ENCODE data around the gene MGAT5. TPM values are rescaled to one million over a fixed set of nuclear protein-coding genes. Genes with fewer than 3 reads are reported as not detected.

MGAT5 gene
- total and polyA plus RNA-seq, 8 donors, result 2.9 to 36.9 (median 19.6) TPM

DNA sequence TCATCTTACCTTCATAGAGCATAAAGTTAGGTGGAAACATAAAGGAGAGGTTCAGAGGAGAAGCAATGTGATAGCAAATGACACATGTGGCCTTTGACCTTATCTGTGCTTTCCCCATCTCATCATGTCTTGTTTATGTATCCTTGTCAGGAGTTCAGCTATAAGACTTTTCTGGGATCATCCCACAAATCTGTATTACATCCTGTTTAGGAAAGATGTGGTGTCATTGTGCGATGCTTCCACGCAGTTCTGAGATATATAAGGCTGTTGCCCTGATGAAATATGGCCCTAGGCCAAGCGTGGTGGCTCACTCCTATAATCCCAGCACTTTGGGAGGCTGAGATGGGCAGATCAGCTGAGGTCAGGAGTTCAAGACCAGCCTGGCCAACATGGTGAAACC is 15.5 kb upstream of the MGAT5 start:
- no peak overlapping the region for H3K4me3 ChIP-seq
- WGBS, 2 donors, result 63 to 79% methylated on average over 3 of the region's 3 CpGs
- no peak for FAIRE-seq
- intact Hi-C loops (cut with DNase I), result no loop called here
- DNase-seq, result no peak
- H3K9me3 ChIP-seq, result no peaks in the 10 kb centered on the region
- H3K36me3 ChIP-seq, result no peaks in the 10 kb centered on the region
- TF ChIP-seq, protein P1, sequence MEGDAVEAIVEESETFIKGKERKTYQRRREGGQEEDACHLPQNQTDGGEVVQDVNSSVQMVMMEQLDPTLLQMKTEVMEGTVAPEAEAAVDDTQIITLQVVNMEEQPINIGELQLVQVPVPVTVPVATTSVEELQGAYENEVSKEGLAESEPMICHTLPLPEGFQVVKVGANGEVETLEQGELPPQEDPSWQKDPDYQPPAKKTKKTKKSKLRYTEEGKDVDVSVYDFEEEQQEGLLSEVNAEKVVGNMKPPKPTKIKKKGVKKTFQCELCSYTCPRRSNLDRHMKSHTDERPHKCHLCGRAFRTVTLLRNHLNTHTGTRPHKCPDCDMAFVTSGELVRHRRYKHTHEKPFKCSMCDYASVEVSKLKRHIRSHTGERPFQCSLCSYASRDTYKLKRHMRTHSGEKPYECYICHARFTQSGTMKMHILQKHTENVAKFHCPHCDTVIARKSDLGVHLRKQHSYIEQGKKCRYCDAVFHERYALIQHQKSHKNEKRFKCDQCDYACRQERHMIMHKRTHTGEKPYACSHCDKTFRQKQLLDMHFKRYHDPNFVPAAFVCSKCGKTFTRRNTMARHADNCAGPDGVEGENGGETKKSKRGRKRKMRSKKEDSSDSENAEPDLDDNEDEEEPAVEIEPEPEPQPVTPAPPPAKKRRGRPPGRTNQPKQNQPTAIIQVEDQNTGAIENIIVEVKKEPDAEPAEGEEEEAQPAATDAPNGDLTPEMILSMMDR (IDR thresholded peaks at IDR 0.05), result no peak
- H3K27me3 ChIP-seq, result no peaks in the 10 kb centered on the region
- no peak overlapping the region for H3K27ac ChIP-seq
- no peak for ATAC-seq
- peaks cover 16 to 22% (median 20%) of the 10 kb centered on the region in 3 donors for H3K4me1 ChIP-seq

DNA sequence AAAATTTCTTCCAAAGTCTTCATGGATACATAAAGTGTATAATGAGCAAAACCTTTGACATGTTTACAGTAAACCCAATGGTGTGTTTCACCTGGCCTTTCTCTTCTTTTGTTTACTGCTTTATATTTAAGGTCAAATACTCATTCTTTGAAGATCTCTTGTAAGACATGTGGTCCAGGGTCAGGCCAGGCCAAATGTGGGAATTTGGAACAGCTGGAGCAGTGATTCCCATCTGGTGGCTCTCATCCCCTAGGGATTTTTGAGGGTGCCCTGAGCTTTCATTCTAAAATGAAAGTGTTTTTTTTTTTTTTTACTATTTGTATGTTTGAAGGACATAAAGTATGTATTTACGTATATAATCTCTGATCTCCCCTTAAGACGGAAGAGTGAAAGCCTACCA is 13.8 kb upstream of the MGAT5 start:
- Histone ChIP-seq H3K27me3 (no peaks in the 10 kb centered on the region), H3K4me3 (no peak overlapping the region), H3K27ac (no peak overlapping the region), H3K9me3 (no peaks in the 10 kb centered on the region), H3K36me3 (no peaks in the 10 kb centered on the region), H3K4me1 (peaks cover 3 to 5% (median 5%) of the 10 kb centered on the region in 3 donors)
- ATAC-seq (no peak), FAIRE-seq (no peak), DNase-seq (no peak)
- intact Hi-C loops (cut with DNase I), result loop anchor here in 2 of 3 donors (10.0 kb wide), 2 partner anchors 115 to 125 kb away; no protein-coding TSS in a partner anchor
- TF ChIP-seq, protein P1 (IDR thresholded peaks at IDR 0.05), result no peak
- WGBS, 2 donors, result 67 to 76% methylated on average over 2 of the region's 2 CpGs

DNA sequence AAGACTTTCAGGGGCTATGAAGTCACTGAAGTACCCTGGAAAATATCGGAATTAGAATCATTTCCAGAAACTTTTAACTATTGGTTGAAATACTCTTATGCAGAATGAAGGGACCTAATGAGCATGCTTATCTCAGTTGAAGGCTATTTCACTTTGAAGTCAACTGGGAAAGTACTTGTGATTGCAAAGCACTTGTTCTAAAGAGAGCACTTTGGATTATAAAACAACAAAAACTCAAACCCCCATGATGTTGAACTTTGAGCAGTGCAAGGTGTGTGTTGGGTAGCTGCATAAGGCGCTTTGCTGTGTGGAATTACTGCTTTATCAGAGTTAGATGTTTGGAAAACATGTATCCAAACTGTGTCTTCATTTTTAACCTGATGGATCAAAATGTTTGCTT is 12.0 kb upstream of the MGAT5 start:
- Histone ChIP-seq H3K9me3 (no peaks in the 10 kb centered on the region), H3K36me3 (no peaks in the 10 kb centered on the region), H3K27me3 (no peaks in the 10 kb centered on the region), H3K27ac (no peak overlapping the region), H3K4me1 (peaks cover 0 to 9% (median 4%) of the 10 kb centered on the region in 3 donors), H3K4me3 (no peak overlapping the region)
- FAIRE-seq, result no peak
- TF ChIP-seq, protein P1 (IDR thresholded peaks at IDR 0.05), result no peak
- ATAC-seq, result no peak
- 84% methylated on average over 2 of the region's 2 CpGs for WGBS, 2 donors
- intact Hi-C loops (cut with DNase I), result loop anchor here in 2 of 3 donors (10.0 kb wide), 2 partner anchors 117 to 127 kb away; no protein-coding TSS in a partner anchor
- DNase-seq, result no peak

DNA sequence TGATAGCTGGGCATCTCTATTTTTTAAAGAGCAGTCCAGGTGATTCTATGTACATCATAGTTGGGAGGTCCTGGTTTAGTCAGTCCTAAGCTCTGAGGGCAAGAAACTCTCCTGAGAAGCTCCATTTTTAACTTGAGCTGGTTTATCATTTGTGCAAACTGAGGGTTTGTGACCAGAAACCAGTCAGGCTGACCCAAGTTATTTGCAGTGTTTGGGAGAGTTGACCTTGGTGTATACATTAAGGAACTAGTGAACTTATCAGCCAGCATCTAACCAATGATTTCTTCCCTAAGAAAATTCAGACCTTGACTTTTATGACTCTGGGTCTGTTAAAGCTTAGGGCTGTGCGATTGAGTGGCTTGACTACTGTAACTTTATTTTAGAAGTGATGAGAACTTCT is 10.6 kb upstream of the MGAT5 start:
- TF ChIP-seq, protein P1 (IDR thresholded peaks at IDR 0.05), result no peak
- ATAC-seq, result no peak
- FAIRE-seq, result no peak
- Histone ChIP-seq H3K4me3 (no peak overlapping the region), H3K27ac (no peak overlapping the region), H3K4me1 (peaks cover 0 to 9% (median 4%) of the 10 kb centered on the region in 3 donors), H3K36me3 (no peaks in the 10 kb centered on the region), H3K27me3 (no peaks in the 10 kb centered on the region), H3K9me3 (no peaks in the 10 kb centered on the region)
- 79 to 81% methylated on average over 1 of the region's 1 CpG for WGBS, 2 donors
- DNase-seq, result no peak
- intact Hi-C loops (cut with DNase I), result loop anchor here in 2 of 3 donors (10.0 kb wide), 2 partner anchors 118 to 128 kb away; no protein-coding TSS in a partner anchor

DNA sequence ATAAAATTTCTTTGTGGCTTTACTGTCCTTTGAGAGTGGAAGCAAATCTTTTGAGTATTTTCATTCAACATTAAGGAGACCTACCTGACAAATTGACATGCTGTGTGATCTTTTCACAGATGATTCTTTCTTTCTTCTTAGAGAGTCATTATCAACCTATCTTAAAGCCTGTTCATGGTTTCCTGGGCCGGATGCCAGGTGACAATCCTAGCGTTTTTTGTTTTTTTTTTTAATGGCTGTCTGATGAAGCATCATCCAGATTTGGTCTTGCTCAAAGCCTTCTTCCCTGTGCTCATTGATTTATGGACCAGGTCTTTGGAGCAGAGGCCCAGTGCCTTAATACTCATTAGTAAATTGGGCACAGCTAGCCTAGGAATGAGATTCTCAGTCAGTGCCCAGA is 9.8 kb upstream of the MGAT5 start:
- Histone ChIP-seq H3K4me3 (no peak overlapping the region), H3K4me1 (peaks cover 0 to 9% (median 4%) of the 10 kb centered on the region in 3 donors), H3K27ac (no peak overlapping the region), H3K36me3 (no peaks in the 10 kb centered on the region), H3K9me3 (no peaks in the 10 kb centered on the region), H3K27me3 (no peaks in the 10 kb centered on the region)
- no peak for FAIRE-seq
- WGBS, 2 donors, result 18 to 39% methylated on average over 2 of the region's 2 CpGs
- DNase-seq, result no peak
- intact Hi-C loops (cut with DNase I), result loop anchor here in 2 of 3 donors (10.0 kb wide), 2 partner anchors 119 to 129 kb away; no protein-coding TSS in a partner anchor
- TF ChIP-seq, protein P1 (IDR thresholded peaks at IDR 0.05), result no peak
- ATAC-seq, result no peak

All from pancreas (tissue), 10 donors.